ENCODE data around the gene TIAM2.
A peak's percentile ranks its signal among the peaks of the same experiment; 100 is the strongest.

Gene TIAM2

DNA sequence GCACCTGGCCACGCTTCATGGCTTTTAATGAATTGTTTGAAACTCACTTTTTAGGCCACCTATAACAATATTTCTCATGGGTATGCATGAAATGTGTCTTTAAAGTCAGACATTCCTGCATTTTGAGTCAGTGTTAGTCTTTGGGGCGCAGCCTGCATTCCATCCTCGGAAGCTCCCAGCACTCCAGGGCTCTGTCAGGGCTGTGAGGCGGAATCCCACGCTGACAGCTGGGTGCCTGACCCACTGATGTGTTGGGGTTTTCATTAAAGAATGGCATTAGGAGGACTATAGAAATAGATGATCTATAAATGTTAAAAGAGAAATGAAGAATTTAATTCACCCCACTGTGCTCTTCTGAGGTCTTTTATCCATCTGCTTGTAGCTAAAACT is 252.5 kb downstream of the TIAM2 start:
- DNase-seq (ENCODE audit: low spot score), result no peak
- in situ Hi-C loops (cut with MboI; ENCODE audit: low pct_unique_long_range_greater_than_20kb, low sequenced_read_pairs, unreplicated experiment), result no loop called here

DNA sequence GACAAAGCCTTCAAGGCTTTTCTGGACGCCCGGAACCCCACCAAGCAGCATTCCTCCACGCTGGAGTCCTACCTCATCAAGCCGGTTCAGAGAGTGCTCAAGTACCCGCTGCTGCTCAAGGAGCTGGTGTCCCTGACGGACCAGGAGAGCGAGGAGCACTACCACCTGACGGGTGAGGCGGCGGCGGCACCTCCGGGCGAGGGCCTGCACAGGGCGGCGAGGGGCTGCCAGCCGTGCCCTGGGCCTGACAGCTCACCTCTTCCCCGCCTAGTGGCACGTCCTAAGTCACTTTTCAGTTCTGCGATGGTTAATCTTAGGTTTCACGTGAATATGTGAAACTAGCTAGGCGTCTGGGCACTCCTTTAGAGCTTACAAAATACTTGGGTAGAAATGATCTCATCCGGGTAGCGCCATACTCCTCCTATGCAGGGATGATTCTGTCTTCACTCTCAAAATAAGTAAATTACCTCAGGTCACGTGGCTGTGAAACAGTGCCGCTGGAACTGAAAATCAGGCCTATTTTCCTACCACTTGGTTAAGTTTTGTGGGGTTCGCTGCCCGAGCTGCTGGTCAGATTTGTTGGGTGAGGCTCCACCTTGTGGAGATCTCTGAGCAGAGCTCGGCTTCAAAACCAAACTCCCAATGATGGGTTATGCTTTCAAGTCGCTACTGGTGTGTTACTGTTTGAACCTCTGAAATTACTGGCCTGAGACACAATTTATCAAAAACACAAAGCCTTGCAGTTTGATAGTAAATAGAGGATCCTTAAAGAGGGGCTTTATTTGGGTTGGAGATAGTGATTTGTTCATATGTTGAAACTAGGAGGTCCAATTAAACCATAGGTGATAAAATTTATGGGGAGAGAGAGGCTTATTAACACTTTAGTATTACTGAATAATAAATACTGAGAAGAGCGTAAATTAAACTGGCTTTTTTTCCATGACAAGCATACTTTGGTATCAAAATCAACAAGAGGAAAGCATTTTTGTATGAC is 253.2 kb downstream of the TIAM2 start:
- in situ Hi-C loops (cut with MboI; ENCODE audit: low pct_unique_long_range_greater_than_20kb, low sequenced_read_pairs, unreplicated experiment), result no loop called here
- DNase-seq (ENCODE audit: low spot score), result peak; percentile 77

More for the DNA sequence above, 252.5 kb downstream of the TIAM2 start:
- TF ChIP-seq, protein P1, sequence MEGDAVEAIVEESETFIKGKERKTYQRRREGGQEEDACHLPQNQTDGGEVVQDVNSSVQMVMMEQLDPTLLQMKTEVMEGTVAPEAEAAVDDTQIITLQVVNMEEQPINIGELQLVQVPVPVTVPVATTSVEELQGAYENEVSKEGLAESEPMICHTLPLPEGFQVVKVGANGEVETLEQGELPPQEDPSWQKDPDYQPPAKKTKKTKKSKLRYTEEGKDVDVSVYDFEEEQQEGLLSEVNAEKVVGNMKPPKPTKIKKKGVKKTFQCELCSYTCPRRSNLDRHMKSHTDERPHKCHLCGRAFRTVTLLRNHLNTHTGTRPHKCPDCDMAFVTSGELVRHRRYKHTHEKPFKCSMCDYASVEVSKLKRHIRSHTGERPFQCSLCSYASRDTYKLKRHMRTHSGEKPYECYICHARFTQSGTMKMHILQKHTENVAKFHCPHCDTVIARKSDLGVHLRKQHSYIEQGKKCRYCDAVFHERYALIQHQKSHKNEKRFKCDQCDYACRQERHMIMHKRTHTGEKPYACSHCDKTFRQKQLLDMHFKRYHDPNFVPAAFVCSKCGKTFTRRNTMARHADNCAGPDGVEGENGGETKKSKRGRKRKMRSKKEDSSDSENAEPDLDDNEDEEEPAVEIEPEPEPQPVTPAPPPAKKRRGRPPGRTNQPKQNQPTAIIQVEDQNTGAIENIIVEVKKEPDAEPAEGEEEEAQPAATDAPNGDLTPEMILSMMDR (IDR thresholded peaks at IDR 0.05; ENCODE audit: extremely low read depth, insufficient read depth, missing control alignments), result no peak

DNA sequence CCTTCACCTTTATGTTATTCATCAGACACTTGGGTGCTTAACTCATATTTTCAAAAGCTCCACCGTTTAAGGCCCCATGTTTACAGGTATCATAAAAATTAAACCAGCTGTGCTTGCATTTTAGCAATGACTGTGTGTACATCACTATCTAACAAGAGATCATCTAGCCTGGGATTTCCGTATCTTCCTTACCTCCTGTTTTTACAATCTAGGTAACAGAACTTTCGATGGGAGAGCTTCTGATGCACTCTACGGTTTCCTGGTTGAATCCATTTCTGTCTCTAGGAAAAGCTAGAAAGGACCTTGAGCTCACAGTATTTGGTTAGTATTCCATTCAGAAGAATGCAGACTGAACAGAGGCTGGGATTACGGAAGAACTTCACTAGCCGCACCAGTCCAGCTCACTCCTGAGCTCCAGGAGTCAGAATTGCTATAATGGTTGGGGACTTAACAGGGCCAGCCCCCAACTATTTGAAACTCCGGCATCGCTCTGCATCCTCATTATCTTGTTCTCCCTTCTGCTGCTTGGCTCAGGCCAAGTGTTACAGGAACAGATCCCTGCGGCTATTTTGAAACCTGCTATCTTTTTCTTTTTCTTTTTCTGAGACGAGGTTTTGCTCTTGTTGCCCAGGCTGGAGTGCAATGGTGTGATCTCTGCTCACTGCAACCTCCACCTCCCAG is 255.7 kb downstream of the TIAM2 start:
- DNase-seq (ENCODE audit: low spot score), result no peak
- TF ChIP-seq, protein P1 (IDR thresholded peaks at IDR 0.05; ENCODE audit: extremely low read depth, insufficient read depth, missing control alignments), result no peak
- in situ Hi-C loops (cut with MboI; ENCODE audit: low pct_unique_long_range_greater_than_20kb, low sequenced_read_pairs, unreplicated experiment), result loop anchor here (25.0 kb wide), 1 partner anchor 564 kb away; no protein-coding TSS in a partner anchor

More for the DNA sequence above, 253.2 kb downstream of the TIAM2 start:
- TF ChIP-seq, protein P1 (IDR thresholded peaks at IDR 0.05; ENCODE audit: extremely low read depth, insufficient read depth, missing control alignments), result peak; percentile 61

DNA sequence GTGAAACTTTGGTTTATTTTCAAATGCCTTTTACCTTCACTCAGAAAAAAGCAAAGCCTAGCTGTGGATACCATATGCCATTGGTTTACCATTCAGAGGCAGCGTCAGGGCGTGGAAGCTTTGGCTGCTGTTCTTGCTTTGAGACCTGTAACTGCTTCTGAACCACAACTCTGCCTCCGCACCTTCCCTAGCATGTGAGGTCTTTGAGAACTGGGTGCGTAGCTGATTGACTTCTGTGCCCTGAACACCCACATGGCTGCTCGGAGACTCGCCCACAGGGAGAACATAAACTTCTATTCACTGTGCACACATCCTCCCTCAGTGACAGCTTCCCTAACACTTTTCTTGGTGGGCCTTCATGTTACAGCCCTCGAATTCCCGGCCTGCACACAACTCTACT is 257.5 kb downstream of the TIAM2 start:
- TF ChIP-seq, protein P1 (IDR thresholded peaks at IDR 0.05; ENCODE audit: extremely low read depth, insufficient read depth, missing control alignments), result no peak
- in situ Hi-C loops (cut with MboI; ENCODE audit: low pct_unique_long_range_greater_than_20kb, low sequenced_read_pairs, unreplicated experiment), result loop anchor here (25.0 kb wide), 1 partner anchor 565 kb away; no protein-coding TSS in a partner anchor
- DNase-seq (ENCODE audit: low spot score), result no peak

DNA sequence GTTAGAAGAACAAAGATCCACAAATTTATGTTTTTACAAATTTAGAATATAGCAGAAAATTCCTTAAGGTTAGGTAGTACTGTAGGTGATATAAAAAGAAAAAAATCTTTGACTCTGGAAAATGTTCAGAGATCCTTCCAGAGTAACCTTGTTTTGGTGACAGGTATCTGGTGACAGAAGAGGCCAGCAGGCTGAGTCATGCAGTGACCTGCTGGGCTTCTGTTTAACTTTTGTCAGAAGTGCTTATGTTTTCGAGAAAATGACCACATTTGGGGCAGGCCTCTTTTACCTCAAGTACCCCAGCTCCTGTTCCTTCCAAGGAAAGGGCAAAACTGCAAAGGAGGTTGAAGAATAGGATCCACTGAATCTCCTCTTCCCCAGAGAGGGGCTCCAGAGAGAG is 258.2 kb downstream of the TIAM2 start:
- DNase-seq (ENCODE audit: low spot score), result no peak
- in situ Hi-C loops (cut with MboI; ENCODE audit: low pct_unique_long_range_greater_than_20kb, low sequenced_read_pairs, unreplicated experiment), result loop anchor here (25.0 kb wide), 1 partner anchor 566 kb away; no protein-coding TSS in a partner anchor
- TF ChIP-seq, protein P1 (IDR thresholded peaks at IDR 0.05; ENCODE audit: extremely low read depth, insufficient read depth, missing control alignments), result no peak

DNA sequence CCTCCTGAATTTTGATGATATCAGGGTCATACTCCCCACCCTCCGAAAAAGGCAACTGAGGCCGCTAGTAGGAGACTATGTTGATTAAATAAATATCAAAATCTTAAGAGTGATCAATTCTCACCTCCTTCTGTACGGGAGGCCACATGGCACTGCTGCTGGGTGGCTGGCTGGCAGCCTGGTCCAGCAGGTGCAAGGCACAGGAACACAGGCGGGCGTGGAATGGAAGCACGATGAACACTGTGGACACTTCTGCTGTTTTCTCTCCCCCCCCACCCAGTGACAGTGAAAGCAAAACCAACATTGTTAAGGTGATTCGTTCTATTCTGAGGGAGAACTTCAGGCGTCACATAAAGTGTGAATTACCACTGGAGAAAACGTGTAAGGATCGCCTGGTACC is 259.0 kb downstream of the TIAM2 start:
- DNase-seq (ENCODE audit: low spot score), result no peak
- in situ Hi-C loops (cut with MboI; ENCODE audit: low pct_unique_long_range_greater_than_20kb, low sequenced_read_pairs, unreplicated experiment), result loop anchor here (25.0 kb wide), 1 partner anchor 567 kb away; no protein-coding TSS in a partner anchor
- TF ChIP-seq, protein P1 (IDR thresholded peaks at IDR 0.05; ENCODE audit: extremely low read depth, insufficient read depth, missing control alignments), result no peak
